Activated CD4-positive, alpha-beta memory T cell treated with anti-CD3 and anti-CD28 coated beads for 36 hours (primary cell): ENCODE measurements around the gene TMEM229B. TPM values are rescaled to one million over a fixed set of nuclear protein-coding genes. Genes with fewer than 3 reads are reported as not detected.
A peak's percentile ranks its signal among the peaks of the same experiment; 100 is the strongest.

Source experiments
- CTCF ChIA-PET: fragments of 350-600 bp; sonication (Branson Sonifier 250); formaldehyde crosslinking; loops from one replicate; lab custom pipeline; 2021; ENCODE audit warnings: antibody characterized with exemption, inconsistent platforms; lab: Charles Lee
- POLR2A ChIA-PET: fragments of 350-600 bp; sonication (Branson Sonifier 250); formaldehyde crosslinking; loops from one replicate; lab custom pipeline; 2021; ENCODE audit warnings: antibody characterized with exemption; lab: Charles Lee
- DNase-seq: peaks from one replicate; pipeline ENCODE4 v3.0.0-alpha.2; 2020
- H3K27ac Mint-ChIP-seq: one replicate; pipeline ENCODE4 v1.8.0; 2021; ENCODE audit warnings: mixed read lengths
- H3K27me3 Mint-ChIP-seq: one replicate; pipeline ENCODE4 v1.8.0; 2021; ENCODE audit warnings: mixed read lengths
- H3K36me3 Mint-ChIP-seq: one replicate; pipeline ENCODE4 v1.8.0; 2021; ENCODE audit warnings: mixed read lengths
- H3K4me1 Mint-ChIP-seq: one replicate; pipeline ENCODE4 v1.8.0; 2021; ENCODE audit warnings: low read depth, mixed read lengths
- H3K4me3 Mint-ChIP-seq: one replicate; pipeline ENCODE4 v1.8.0; 2021; ENCODE audit warnings: mild to moderate bottlenecking, mixed read lengths
- H3K9me3 Mint-ChIP-seq: one replicate; pipeline ENCODE4 v1.8.0; 2021; ENCODE audit warnings: mixed read lengths
- intact Hi-C: fragments of 100-400 bp; cut with micrococcal nuclease; formaldehyde crosslinking; loops from one replicate; pipeline ENCODE4 v1.15.1; 2023
- total RNA-seq, 2 experiments: library from RNA; stranded (reverse); gene quantifications; one replicate each; pipeline ENCODE4 v1.2.3, GENCODE V29; 2021

The TMEM229B gene
- total RNA-seq, 2 experiments from 2014 or later, result 0.93 to 1.1 TPM

DNA sequence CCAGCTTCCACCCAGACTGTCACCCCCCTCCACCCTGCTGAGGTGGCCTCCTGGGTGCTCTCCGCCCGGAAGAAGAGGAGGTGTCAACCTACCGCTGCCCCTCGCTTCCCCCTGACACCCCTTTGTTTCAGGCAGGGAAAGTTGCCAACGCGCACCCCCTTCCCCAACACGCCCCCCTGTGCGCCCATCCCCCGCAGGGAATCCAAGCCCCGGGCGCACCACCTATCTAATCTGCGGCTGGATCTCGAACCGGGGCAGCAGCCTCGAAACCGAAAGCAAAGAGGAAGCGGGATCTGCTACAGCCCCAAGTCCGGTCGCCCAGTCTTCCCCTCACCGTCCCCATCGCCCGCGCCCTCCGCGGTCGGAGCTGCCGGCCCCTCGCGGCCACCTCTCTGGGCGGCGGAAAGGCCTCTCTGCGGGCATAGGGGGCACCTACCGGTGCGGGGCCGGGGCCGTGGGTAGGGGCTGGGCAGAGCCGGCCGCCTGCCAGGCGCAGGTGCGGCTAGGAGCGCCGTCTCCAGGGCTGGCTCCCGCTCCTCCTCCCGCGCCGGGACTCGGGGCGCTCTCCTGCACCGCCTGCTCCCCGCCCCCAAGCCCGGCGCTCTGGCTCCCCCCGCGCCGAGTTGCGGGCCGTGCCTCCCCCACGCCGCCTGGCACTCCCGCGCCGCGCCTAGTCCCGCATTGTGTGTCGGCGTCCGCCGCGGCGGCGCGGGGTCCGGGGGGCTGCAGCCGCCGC, 26.3 kb upstream of the TMEM229B start:
- H3K4me1 Mint-ChIP-seq, result peaks cover 7% of the 10 kb centered on the region
- H3K9me3 Mint-ChIP-seq, result no peaks in the 10 kb centered on the region
- CTCF ChIA-PET, result interaction anchor here (0.9 to 3.7 kb wide), 8 partner anchors 12 to 189 kb away, joined by 3 to 18 read pairs (median 6); partner anchors contain the start of gene TMEM229B
- DNase-seq, result peak; percentile 44
- H3K27ac Mint-ChIP-seq, result no peak overlapping the region
- no peaks in the 10 kb centered on the region for H3K36me3 Mint-ChIP-seq
- H3K27me3 Mint-ChIP-seq, result no peaks in the 10 kb centered on the region
- POLR2A ChIA-PET, result no interaction called here
- intact Hi-C loops, result loop anchor here (1.0 kb wide), 1 partner anchor 27 kb away; the partner anchor contains the start of gene TMEM229B
- peak overlapping the region; percentile 78 for H3K4me3 Mint-ChIP-seq

DNA sequence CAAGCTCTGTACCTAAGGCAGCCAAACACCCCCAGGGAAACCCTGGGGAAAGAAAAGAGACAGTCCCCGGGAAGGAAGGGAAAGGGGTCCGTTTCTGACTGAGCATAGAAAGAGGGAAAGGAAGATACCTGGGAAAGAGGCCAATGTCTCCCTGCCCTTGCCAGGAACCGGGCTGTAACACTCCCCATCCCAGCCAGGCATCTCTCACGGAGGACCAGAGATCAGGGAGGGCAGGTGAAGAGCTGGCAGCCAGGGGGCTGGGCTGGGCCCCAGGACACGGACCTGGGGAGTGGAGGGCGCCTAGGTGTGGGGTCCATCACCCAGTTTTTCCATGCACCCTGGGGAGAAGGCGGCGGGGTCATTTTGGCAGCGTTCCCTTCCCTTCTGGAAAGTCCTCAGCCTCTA, 25.7 kb upstream of the TMEM229B start:
- Mint-ChIP-seq H3K36me3 (no peaks in the 10 kb centered on the region), H3K4me1 (peaks cover 7% of the 10 kb centered on the region), H3K27me3 (no peaks in the 10 kb centered on the region), H3K4me3 (peak overlapping the region; percentile 78), H3K9me3 (no peaks in the 10 kb centered on the region), H3K27ac (no peak overlapping the region)
- ChIA-PET POLR2A (no interaction called here), CTCF (interaction anchor here (1.2 to 3.7 kb wide), 6 partner anchors 12 to 190 kb away, joined by 3 to 18 read pairs (median 8); no protein-coding TSS in a partner anchor)
- intact Hi-C loops, result no loop called here
- DNase-seq, result no peak

- Mint-ChIP-seq H3K4me3 (peak overlapping the region; percentile 61), H3K4me1 (peaks cover 7% of the 10 kb centered on the region), H3K27ac (no peak overlapping the region), H3K27me3 (no peaks in the 10 kb centered on the region), H3K9me3 (no peaks in the 10 kb centered on the region), H3K36me3 (no peaks in the 10 kb centered on the region)
- DNase-seq, result no peak
- intact Hi-C loops, result no loop called here
- ChIA-PET POLR2A (no interaction called here), CTCF (interaction anchor here (1.2 to 3.7 kb wide), 6 partner anchors 13 to 191 kb away, joined by 3 to 18 read pairs (median 8); no protein-coding TSS in a partner anchor)
These were observed 25.1 kb upstream of the TMEM229B start for GRCh38 chr14:67513631-67514108.

DNA sequence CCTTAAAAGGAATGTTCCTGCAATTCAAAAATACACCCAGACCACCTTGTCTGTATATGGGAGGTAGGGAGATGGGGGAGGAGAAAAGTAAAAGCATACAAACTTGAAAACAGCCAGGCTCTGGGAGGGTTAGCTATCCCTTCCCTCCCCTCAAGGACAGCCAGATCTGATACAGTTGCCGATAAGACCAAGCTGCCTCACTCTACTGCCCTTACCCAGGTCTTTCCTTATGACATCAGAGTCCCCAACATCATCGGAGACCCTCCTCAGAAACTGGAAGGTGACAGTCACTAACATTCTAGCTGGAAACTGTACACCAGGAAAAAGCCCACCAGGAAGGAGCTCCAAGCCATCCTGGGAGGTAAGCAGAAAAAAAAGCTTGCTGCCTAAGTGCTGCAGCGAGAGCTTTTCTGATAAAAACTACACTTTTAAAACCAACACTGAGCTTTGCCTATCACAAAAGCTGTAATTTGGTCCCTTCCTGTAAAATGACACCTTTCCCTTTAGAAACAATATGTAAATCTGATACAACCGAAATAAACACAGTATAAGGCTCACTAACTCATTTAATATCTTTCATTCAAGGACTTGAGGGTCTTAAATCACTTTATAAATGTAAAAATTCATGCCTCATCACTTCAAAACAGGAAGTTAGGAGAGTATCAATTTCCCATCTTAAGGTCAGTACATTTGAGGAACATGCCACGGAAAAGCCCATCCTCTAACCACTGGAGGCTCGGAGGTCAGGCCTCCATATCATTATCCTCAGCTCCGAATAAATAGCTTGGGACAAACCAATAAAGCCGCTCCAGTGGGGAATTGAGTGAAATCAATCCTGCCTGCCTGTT, 24.2 kb upstream of the TMEM229B start:
- Mint-ChIP-seq H3K27ac (no peak overlapping the region), H3K36me3 (no peaks in the 10 kb centered on the region), H3K4me3 (no peak overlapping the region), H3K4me1 (peaks cover 7% of the 10 kb centered on the region), H3K9me3 (no peaks in the 10 kb centered on the region), H3K27me3 (no peaks in the 10 kb centered on the region)
- CTCF ChIA-PET, result interaction anchor here (1.0 to 3.7 kb wide), 7 partner anchors 14 to 192 kb away, joined by 3 to 18 read pairs (median 7); no protein-coding TSS in a partner anchor
- no peak for DNase-seq
- intact Hi-C loops, result no loop called here
- POLR2A ChIA-PET, result no interaction called here

DNA sequence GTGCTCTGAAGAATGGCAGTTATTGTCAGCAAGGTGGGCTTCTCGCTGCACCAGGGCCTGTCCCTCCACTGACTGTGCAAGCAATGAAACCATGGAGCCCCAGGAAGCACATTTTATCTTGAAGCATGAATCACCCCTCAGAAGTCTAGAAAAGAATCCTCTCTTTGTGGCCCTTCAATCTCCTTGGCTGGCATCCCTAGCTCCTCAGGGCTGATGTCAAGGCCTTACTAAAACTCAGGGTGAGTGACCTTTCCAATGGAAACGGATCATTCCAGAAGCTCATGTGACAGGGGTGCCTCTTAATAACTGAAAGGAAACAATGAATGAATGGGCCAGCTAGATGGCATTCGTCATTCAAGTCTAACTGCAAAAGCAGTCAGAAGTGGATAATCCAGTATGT, 22.3 kb upstream of the TMEM229B start:
- Mint-ChIP-seq H3K27me3 (no peaks in the 10 kb centered on the region), H3K36me3 (no peaks in the 10 kb centered on the region), H3K4me3 (no peak overlapping the region), H3K4me1 (peaks cover under 1% of the 10 kb centered on the region), H3K9me3 (no peaks in the 10 kb centered on the region), H3K27ac (no peak overlapping the region)
- CTCF ChIA-PET, result interaction anchor here (0.6 to 3.5 kb wide), 3 partner anchors 15 to 1555 kb away, joined by 3 to 20 read pairs (median 5); no protein-coding TSS in a partner anchor
- DNase-seq, result no peak
- POLR2A ChIA-PET, result no interaction called here
- intact Hi-C loops, result no loop called here

GRCh38 chr14:67510121-67510520, 21.6 kb upstream of the TMEM229B start:
- no peaks in the 10 kb centered on the region for H3K4me1 Mint-ChIP-seq
- ChIA-PET POLR2A (interaction anchor here (0.6 kb wide), 1 partner anchor 48 kb away, joined by 4 read pairs; no protein-coding TSS in a partner anchor), CTCF (interaction anchor here (0.6 to 3.5 kb wide), 3 partner anchors 16 to 1556 kb away, joined by 3 to 20 read pairs (median 5); no protein-coding TSS in a partner anchor)
- H3K27me3 Mint-ChIP-seq, result no peaks in the 10 kb centered on the region
- intact Hi-C loops, result no loop called here
- H3K36me3 Mint-ChIP-seq, result no peaks in the 10 kb centered on the region
- H3K27ac Mint-ChIP-seq, result no peak overlapping the region
- no peak for DNase-seq
- H3K9me3 Mint-ChIP-seq, result no peaks in the 10 kb centered on the region
- H3K4me3 Mint-ChIP-seq, result no peak overlapping the region

DNA sequence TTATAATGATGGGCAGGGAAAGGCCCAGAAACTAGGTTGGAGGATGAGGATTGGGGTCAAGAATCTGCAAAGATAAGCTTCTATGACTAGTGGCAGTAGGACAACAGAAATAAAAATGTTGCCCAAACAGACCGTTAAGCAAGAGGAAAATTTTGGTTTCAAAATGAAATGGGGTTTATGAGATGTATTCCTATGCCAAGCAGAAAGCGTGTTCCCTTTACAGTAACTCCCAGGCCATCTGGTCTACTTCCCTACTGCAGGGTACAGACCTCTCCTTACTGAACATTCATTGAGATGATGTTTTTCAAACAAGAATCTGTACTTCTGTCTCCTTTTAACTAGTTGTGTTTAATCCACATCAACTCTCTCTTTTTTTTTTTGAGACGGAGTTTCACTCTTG, 20.4 kb upstream of the TMEM229B start:
- DNase-seq, result no peak
- Mint-ChIP-seq H3K27me3 (no peaks in the 10 kb centered on the region), H3K9me3 (no peaks in the 10 kb centered on the region), H3K27ac (no peak overlapping the region), H3K36me3 (no peaks in the 10 kb centered on the region), H3K4me1 (no peaks in the 10 kb centered on the region), H3K4me3 (no peak overlapping the region)
- ChIA-PET CTCF (interaction anchor here (0.6 to 3.5 kb wide), 3 partner anchors 17 to 81 kb away, joined by 3 to 20 read pairs (median 6); no protein-coding TSS in a partner anchor), POLR2A (interaction anchor here (1.0 kb wide), 1 partner anchor 14 kb away, joined by 3 read pairs; no protein-coding TSS in a partner anchor)
- intact Hi-C loops, result no loop called here

DNA sequence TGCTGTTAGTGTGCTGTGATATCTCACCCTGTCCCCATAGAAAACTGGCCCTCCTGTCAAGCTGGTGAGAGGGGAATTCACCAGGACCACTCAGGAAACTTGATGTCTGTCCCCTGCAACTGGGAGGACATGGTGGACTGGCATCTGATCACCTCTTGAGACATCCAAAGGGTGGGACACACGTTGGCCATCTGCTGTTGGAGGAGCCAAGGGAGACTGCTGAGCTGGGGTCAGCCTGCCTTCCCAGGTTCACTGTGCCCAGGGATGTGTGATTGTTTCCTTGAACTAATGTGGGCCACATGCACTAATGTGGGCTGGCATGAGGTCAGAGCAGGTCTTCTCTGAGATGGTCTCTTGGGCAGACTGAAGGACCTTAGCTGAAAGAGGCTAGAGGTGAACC, 16.7 kb upstream of the TMEM229B start:
- CTCF ChIA-PET, result interaction anchor here (0.8 to 2.2 kb wide), 2 partner anchors 21 to 66 kb away, joined by 3 to 5 read pairs; no protein-coding TSS in a partner anchor
- no peak overlapping the region for H3K27ac Mint-ChIP-seq
- intact Hi-C loops, result no loop called here

DNA sequence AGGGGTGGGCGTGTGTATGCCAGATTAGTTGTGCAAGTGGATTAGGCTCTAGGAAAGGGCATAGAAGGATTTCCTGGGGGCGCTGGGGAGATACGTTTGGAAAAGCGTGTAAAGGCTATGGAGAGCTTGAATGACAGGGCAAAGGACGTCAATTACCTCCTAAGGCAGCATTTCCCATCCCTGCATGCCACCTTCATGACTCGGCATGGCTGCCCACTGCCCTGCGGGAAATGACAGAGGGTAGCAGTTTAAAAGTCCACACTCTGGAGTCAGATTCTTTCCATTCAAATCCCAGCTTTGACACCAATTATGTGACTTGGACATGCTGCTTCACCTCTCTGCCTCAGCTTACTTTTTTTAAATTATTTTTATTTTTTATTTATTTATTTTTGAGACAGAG, 14.8 kb upstream of the TMEM229B start:
- Mint-ChIP-seq H3K27ac (no peak overlapping the region), H3K27me3 (no peaks in the 10 kb centered on the region), H3K4me3 (no peak overlapping the region), H3K36me3 (no peaks in the 10 kb centered on the region), H3K4me1 (no peaks in the 10 kb centered on the region), H3K9me3 (no peaks in the 10 kb centered on the region)
- no peak for DNase-seq
- CTCF ChIA-PET, result interaction anchor here (2.0 kb wide), 1 partner anchor 76 kb away, joined by 5 read pairs; no protein-coding TSS in a partner anchor
- POLR2A ChIA-PET, result no interaction called here
- intact Hi-C loops, result no loop called here

More for the DNA sequence above, 16.7 kb upstream of the TMEM229B start:
- Mint-ChIP-seq H3K4me3 (no peak overlapping the region), H3K36me3 (no peaks in the 10 kb centered on the region), H3K4me1 (no peaks in the 10 kb centered on the region), H3K9me3 (no peaks in the 10 kb centered on the region), H3K27me3 (no peaks in the 10 kb centered on the region)
- no peak for DNase-seq
- POLR2A ChIA-PET, result interaction anchor here (0.8 kb wide), 1 partner anchor 17 kb away, joined by 3 read pairs; no protein-coding TSS in a partner anchor

DNA sequence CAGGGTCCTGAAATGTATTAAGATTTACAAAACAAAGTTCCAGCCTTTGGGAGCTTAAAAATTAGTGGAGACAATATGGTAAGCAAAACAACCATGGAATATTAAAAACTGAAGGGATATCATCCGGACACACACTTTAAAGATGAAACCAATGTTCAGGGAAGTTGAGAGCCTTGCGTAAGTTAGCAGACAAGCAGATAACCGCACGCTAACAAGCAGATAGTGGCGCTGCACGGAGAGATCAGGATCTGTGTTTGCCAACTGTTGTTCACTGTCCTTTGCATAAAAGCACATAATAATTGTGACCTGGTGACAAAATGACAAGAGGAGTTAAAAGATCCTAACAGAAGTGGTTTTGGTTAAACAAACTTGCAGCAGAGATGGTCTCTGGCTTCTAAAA, 14.3 kb upstream of the TMEM229B start:
- Mint-ChIP-seq H3K4me3 (no peak overlapping the region), H3K27me3 (no peaks in the 10 kb centered on the region), H3K36me3 (no peaks in the 10 kb centered on the region), H3K9me3 (no peaks in the 10 kb centered on the region), H3K4me1 (peaks cover 2% of the 10 kb centered on the region), H3K27ac (no peak overlapping the region)
- ChIA-PET CTCF (interaction anchor here (2.0 kb wide), 1 partner anchor 76 kb away, joined by 5 read pairs; no protein-coding TSS in a partner anchor), POLR2A (no interaction called here)
- no peak for DNase-seq
- intact Hi-C loops, result no loop called here

DNA sequence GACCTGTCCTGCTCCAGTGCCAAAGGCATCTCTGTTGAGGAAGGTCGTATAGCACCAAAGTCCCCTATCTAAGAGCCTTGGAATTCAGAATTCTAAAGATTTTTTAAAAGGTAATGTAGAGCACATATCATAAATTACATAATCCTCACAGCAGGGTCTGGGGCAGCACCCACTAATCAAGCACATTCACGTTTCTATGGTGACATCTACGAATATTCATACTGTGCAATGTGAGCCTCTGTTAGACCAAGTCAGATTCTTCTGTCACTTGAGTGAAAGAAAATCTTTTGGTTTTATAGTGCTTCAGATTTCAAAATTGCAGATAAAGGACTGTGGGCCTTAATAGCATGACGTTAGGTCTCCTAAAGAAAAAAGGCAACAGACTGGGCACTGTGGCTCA, 13.1 kb upstream of the TMEM229B start:
- Mint-ChIP-seq H3K9me3 (no peaks in the 10 kb centered on the region), H3K4me1 (peaks cover 2% of the 10 kb centered on the region), H3K27ac (no peak overlapping the region), H3K4me3 (no peak overlapping the region), H3K27me3 (no peaks in the 10 kb centered on the region), H3K36me3 (no peaks in the 10 kb centered on the region)
- CTCF ChIA-PET, result no interaction called here
- DNase-seq, result no peak
- intact Hi-C loops, result no loop called here
- POLR2A ChIA-PET, result no interaction called here
